CD4-positive, alpha-beta T cell treated with Interleukin-6 at 100 ng/mL for 8 hours (primary cell): ENCODE data around the gene PSAPL1.

Experiments used
- DNase-seq: peaks from one replicate; pipeline ENCODE4 v3.0.0-alpha.2; 2020; ENCODE audit warnings: mixed read lengths, low spot score

Gene PSAPL1

DNA sequence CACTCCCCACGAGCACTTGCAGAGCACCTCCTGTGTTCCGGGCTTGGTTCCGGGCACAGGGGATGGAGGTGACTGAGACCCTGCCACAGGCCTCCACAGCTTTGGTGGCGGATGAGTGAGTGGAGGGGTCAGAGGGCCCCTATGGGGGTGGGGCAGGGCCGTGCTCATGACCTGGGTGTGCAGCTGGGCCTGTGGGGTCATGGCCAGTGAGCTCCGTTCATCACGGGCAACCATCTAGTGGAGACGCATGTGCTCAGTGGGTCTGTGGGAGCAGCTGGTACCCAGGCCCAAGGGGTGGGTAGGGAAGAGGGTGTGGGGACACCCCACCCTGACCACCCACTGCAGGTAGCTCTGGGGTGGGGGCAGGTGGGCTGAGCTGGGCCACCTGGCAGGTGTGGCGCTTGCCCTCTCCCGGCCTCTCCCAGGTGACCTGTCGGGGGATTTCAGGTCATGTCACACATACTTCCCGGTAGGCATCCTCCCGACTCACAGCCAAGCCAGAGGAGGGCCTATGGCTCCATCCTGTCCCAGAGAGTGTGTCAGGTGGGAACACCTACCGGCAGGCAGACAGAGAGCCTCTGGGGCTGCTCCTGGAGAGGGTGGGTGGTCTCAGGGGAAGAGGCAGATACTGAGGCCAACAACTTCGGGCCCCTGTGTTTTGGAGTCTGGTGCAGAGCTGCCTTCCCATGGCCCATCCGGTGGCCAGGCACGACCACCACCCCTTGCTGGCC lies 3.6 kb downstream of the PSAPL1 start:
- DNase-seq: no peak

DNA sequence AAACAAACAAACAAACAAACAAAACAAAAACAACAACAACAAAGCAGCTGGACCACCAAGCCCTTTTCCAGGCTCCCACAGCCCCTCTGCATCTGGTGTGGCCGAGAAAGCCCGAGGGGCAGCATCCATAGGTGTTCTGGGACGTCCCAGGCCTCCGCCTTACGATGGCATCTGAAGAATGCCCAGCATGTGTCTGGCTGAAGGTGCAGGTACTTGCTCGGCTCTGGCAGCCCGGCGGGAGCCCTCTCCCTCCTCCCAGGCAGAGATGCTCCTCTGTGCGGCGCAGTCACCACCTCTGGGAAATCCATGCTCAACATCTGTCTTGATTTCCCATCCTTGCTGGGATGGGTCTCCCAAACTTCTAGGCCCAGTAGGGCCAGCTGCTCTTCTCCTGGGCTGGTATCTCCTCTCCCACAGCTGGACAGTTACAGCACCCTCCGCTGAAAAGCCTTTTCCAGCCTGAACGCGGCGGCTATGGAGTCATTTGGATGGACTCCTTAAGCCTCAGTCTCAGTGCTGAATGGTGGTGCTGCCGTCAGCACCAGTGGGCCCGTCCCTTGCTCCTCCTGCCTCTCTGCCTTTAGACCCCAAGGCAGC lies 4.3 kb downstream of the PSAPL1 start:
- no peak for DNase-seq

DNA sequence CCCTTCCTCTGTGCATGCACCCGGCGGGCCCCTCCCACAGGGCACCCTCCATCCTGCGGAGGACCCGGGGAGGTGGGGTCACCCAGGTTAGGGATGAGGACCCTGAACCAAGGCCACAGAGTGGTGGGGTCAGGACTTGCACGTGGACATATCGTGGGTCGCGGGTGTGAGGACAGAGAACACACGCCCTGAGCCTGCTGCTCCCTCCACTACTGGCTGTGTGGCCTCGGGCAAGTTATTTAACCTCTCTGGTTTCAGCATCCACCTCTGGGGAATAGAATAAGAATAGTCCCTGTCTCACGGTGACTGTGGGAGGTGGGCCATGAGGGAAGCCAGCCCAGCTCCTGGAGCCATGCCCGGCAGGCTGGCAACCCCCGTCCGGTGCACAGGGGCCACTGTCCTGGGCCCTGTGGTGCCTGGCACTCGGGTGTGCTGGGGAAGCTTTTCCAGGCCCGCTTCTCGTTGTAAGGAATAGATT lies 5.1 kb downstream of the PSAPL1 start:
- DNase-seq: no peak

DNA sequence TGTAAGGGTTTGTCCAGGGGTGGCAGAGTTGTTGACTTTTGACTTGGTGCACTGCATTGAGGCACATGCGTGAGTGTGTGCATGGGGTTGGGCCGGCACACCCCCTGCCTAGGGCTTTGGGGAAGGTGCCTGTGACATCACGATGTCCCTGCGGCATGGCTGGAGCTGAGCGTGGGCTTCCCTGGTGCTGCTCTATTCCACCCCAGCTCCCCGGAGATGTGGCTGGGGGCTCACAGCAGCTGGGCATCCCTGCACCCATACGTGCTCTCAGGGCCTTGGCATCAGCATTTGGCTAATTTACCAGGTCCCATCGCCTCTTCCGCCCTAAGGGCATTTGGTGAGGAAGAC lies 5.7 kb downstream of the PSAPL1 start:
- no peak for DNase-seq

DNA sequence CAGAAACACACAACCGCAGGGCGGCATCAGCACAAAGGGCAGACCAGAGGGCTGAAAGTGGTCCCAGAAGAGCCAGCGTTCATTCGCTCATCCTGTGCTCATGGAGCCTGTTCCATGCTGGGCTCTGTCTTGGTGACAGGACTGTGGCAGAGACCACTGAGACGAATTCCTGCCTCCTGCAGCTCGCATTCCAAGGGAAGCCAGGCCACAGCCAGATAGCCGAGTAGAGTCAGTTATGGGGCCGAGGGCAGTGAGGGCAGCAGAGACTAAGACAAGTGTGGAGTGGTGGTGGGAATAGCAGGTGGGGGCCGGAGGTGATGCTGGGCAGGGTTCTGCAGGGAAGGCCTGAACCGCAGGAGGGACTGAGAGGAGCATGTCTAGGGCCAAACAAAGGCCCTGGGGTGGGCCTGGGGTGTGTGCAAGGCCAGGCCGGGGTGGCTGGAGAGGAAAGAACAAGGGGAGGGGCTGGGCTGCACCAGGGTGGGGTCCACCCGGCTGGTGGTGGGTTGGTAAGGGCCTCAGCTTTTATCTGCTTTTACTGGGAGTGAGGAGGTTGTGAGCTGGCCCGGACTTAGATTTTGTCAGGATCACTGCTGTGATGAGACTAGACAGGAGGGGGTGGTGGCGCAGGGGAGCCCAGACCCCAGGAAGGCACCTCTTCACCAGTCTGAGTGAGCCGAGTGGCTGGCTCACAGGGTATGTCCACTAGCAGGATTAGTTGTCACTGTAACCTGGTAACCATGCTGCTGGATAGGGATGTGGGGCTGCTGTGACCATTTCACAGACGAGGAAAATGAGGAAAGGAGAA lies 6.3 kb downstream of the PSAPL1 start:
- DNase-seq: no peak

DNA sequence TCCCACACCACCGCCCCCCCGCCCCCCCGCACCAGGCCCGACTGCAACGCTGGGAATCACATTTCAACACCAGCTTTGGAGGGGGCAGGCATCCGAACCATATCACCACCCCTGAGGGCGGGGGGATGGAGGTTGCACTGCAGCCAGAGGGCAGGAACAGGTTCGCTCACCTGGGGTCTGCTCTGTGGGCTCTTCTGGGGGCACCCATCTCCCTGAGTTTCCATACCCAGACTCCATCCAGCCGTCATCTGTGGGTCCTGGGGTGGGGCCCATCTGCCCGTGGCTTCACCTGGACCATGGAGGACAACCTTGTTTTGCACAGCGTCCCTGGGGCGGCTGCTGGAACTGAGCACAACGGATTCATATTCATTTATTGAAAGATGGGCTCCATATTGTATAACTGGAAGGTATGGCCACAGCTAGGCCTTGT lies 6.9 kb downstream of the PSAPL1 start:
- DNase-seq: no peak

DNA sequence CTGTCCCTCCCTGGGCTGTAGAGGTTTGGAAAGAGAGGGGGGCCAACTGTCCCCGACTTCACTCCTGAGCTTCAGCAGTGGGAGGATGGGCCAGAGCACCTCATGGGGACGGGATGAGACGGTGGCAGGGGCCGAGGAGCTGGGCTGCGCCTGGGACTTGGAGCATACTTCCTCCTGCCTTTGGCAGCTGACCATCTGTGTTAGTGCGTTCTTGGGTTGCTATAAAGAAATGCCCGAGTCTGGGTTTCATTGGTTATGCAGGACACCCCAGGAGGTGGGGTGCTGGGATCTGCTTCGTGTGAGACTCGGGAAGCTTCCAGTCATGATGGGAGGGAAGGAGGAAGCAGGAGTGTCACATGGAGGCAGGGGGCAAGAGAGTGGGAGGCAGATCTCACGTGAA lies 7.4 kb downstream of the PSAPL1 start:
- no peak for DNase-seq

DNA sequence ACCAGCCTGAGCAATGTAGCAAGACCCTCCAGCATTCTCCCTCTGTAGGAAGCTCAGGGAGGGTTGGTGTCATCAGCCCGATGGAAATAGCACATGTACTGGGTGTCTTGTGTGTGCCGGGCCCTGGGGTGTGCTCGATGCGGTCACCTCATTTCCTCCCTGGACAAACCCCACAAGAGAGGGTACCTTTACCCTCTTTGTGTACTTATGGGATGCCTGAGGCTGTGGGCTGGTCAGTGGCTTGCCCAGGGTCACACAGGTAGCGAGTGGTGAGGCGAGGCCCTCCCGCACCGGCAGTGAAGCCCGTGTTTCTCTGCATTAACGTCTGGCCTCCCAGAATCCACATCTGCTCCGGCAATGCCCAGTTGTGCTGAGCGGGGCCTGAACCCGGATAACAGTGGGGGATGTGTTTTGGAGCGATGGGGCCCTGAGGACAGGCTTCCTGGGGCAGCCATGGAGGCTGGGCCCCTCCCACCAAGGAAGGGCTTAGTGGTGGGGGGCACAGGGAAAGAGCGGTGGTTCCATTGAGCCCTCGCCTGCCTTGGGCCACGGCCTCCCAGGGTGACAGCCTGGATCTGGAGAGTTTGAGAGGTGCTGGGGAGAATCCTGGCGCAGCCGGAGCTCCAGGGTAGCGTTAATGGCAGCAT lies 8.1 kb downstream of the PSAPL1 start:
- no peak for DNase-seq

DNA sequence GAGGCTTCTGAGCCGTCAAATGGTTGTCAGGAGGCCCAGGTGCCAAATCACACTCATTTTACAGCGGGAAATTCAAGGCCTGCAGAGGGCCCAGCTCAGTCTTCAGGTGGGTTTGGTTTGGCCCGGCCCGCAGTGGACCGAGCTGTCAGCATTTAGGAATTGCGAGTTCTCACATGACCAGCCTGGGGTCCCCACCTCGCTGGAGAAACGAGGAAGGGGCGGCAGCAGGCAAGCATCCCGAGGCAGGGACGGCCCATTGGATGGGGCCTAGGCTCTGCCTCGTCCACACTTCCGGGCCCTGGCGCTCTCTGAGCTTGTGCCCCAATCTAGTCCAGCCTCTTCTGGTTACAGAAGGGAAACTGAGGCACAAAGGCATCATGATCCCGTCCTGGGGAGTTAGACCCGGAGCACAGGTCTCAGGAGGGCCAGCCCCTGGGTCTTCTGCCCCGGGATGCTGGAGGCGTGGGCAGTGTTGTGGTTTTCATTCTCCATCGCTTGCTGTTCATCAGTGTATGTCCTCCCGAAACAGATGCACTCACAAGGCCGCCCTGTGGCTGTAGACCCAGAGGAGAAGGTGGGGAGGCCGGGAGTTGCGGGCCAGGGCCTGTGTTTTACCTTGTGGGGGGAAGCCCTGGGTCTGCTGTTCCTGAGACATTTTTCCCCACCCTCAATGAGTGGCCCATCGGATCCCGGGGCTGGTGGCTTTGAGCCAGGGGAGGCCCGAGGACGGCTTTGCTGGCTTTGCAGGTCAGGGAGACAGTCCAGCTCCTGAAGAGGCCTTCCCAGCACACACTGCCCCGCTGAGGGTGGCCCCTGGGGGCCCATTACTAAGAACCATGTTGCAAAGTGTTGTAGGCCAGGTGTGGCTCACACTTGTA lies 8.9 kb downstream of the PSAPL1 start:
- DNase-seq: no peak

DNA sequence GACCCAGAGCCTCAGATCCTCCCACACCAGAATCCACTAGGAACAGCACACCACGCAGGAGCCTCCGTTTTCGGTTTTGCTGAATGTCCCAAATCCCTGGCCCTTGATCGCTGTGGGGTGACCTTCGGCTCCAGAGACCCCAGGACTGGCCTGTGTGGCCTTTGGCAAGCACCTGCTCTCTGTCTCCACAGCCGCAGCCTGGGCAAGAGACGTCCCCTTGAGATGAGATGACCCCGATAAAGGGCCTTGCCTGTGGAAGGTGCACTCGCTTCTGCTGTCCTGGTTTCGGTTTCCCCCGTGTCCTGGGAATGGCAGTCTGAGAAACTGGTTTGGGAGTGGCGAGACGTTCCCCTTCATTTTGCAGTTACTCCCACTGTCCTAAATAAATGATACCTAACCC lies 9.6 kb downstream of the PSAPL1 start:
- no peak for DNase-seq

DNA sequence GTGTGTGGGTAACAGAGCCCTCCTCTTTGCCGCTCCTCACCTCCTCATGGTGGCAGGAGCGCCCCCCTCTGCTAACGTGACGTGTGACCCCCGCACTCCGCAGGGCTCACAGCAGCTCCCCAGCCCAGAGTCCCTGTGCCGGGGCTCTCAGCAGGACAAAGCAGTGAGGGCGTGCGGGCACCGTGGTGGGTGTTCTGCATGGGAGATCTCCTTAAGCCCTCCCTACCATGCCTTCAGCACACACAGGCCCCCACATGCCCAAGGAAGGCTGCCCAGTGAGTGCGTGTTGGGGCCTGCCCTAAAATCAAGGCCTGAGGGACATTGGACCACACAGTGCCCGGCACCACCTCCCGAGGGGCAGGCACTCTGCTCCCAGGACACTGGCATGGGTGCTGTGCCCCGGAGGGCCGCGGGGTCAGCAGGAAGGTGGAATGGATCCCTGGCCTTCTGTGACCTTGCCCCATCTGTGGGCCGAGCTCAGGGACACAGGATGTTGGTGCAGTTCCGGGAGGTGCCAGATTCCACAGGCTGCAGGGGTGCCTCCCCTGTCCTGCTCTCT lies 10.1 kb downstream of the PSAPL1 start:
- no peak for DNase-seq

DNA sequence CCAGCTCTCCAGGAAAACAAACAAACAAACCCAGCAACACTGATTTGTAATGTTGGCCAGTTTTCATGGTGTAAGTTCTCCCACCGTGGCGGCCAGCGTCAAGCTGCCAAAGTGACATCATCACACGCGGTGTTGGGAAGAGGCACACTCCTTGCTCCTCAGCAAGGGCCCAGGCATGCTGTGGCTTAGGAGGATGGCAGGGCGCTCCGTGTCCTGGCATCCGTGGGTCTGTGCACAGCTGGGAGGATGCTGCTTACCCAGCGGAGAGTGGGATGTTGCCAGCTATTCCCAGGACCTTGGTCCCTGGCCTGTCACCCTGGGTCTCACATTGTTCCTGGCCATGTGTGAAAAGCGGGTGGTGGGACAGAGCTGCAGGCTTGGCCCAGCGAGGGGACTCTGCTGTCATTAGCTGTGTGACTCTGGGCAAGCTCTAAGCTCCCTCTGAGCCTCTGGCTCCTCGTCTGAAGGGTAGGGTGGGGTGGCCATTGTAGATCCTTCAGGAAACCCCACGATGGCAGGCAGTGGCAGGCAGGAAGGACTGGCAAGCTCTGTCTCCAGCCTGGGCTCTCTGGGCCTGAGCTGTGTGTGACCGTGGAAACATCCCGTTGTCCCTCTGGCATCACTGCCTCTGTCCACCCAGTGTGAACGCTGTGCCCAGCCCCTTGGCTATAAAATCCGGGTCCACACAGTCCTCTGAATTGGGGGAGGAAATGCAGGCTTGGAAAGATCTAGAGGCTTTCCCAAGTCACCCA lies 10.8 kb downstream of the PSAPL1 start:
- no peak for DNase-seq

DNA sequence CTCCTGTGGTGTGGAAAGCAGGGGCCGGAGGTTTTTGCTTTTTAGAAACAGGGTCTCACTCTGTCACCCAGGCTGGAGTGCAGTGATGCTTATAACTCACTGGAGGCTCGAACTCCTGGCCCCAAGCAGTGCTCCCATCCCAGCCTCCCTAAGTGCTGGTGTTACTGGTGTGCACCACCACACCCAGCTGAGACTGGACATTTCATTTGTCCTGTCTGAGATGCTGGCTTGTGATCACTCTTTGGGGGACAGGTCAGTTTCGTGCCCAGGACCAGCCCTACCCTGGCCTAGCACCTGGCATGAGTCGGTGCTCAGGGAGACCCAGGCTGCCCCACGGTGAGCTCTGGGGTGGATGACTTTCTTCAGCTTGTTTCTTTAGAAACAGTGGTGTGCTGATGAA lies 11.3 kb downstream of the PSAPL1 start:
- no peak for DNase-seq

DNA sequence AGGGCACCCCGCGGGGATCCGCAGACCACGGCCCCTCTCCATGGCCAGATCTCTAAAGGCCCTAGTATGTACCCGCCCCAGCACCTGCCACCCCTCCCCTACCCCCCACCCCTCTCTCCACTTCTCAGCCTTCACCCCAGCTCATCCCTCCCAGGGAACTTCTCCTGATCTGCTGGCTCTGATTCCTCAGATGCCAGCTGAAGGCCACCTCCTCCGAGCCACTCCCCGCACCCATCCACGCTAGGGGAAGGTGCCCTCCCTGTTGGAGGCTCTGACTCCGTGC lies 11.9 kb downstream of the PSAPL1 start:
- DNase-seq: no peak

DNA sequence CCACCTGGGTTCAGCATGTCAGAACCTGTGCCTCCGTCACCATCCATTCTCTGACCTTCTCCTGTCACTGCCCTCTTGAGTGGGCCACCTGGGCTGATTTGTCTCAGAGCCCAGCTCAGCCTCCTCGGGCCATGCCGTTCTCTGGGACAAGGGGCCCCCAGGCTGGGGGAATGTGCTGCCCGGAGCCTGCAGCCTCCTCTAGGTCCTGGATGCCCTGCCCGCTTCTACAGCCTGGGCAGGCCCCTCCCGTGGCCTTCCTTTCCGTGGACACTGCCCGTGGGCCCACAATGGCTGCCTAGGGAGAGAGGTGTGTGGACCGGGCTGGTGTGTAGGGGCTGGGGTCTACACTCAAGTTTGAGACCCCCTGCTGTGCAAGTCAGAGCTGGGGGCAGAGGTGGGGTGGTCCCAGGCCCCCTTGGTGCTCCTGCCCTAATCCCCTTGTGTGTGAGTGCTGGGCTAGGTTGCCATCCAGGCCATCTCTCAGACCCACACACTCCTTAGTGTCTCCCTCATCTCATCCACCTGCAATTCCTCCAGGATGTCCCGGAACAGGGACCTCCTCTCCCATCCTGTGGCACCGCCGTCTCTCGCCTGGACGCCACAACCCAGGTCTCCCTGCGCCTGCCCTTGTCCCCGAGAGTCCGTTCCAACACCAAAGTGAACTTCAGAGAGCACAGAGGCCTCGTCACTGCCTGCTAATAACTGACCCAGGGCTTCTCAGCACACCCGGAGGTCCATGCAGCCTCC lies 12.4 kb downstream of the PSAPL1 start:
- no peak for DNase-seq

DNA sequence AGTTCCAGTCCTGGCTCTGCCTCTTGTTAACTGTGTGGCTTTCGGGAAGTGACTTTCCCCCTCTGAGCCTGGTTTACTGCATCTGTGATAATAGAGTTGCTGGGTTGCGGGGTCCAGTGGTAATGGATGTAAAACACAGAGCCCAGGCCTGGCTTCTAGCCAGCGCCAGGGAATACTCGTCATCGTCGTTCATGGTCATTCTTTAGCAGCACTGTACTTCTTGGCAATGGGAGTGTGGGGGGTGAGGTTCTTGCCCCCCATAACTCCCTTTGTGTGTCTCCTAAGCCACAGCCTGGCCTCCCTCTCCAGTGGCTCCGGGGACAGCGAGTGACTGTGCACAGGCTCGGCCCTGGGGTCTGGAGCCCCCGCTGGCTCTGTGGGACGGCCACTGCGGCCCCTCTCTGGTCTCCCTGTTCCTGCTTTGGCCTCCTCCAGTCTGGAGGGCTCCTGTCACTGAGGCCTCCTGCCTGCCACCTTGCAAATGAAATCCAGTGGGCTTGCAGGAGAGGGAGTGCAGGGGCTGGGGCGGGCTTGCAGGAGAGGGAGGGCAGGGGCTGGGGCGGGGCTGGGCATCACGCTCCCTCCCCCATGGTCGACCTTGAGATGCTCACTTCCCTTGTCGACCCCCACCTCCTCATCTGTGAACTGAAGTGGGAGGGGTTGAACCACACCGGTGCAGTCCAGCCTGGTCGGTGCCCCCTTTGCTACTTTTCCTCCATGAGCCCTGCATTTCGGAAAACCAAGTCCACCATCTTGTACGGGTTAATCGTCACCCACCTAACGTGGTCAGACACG lies 13.2 kb downstream of the PSAPL1 start:
- DNase-seq: no peak

DNA sequence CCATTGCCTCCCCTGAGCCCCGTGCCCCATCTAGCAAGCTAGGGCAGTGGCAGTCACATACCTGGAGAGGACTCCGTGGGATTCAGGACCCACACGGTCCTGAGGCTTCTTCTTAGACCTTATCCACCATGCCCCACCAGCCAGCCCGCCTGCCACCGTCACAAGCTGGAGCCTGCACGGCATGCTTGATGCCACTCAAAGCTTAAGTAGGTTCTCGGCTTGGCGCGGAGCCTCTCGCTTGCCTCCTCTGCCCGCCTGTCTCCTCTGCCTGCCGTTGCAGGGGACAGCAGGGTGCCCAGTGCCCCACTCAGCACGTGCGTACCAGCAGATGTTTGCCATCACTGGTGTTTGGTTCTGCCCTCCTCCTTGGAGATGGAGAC lies 14.1 kb downstream of the PSAPL1 start:
- DNase-seq: no peak

DNA sequence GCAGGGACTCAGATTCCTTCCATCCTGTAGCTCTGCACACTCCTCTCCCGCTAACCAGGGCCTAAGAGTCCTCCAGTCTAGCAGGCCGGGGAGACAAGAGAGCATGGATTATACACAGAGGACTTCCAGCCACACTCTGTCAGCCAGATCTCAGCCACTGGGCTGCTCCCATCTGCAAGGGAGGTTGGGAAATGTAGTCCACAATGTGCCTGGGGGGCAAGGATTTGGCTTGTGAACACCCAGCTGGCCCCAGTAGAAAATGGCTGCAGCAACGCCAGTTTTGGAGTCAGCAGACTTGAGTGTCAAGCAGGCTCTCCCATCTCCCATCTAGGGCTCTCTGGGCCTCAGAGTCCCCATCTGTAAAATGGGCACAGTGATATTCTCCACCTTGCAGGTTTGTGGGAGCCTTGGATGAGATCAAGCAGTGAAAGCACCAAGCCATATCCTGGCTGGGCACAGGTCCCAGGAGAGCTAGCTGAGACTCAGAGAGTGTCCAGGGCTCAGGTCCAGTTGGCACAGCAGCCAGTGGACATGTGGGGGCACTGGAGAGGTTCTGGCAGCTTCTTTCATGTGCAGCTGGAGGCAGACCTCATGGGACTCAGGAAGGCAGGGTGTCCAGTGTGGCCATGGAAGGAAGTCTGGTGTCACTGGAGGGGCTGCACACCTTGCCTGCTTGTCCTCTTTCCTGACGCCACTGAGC lies 14.6 kb downstream of the PSAPL1 start:
- no peak for DNase-seq
